ENCODE data around the gene NETO2. TPM values are rescaled to one million over a fixed set of nuclear protein-coding genes. Genes with fewer than 3 reads are reported as not detected.

The NETO2 gene
- total RNA-seq, 1 experiment from 2014 or later: 28.6 TPM

- H4K8ac ChIP-seq (replicated peaks; ENCODE audit: insufficient read length, low read depth, low read length): no peak overlapping the region
- H3T11ph ChIP-seq (ENCODE audit: low read length): no peak overlapping the region
- H3K4me3 Mint-ChIP-seq: no peak overlapping the region
- no peak overlapping the region for H2BK20ac ChIP-seq (ENCODE audit: low read depth, low read length, poor library complexity, severe bottlenecking)
- H4K20me1 ChIP-seq (ENCODE audit: control insufficient read depth, insufficient read depth, insufficient read length): no peaks in the 10 kb centered on the region
- no peaks in the 10 kb centered on the region for H3K79me2 ChIP-seq (ENCODE audit: insufficient read depth, low read length)
- no peaks in the 10 kb centered on the region for H3K23me2 ChIP-seq (ENCODE audit: insufficient read length, low read depth, low read length, poor library complexity, severe bottlenecking)
- H3K4me1 Mint-ChIP-seq: peaks cover 15% of the 10 kb centered on the region in 2 experiments
- no peaks in the 10 kb centered on the region for H3K4me1 ChIP-seq (ENCODE audit: insufficient read depth, low read length)
- no CpG with 5 or more reads among the region's 6 CpGs for WGBS (ENCODE audit: extremely low coverage, insufficient read length, low lambda C conversion rate)
- H3K4me2 ChIP-seq (ENCODE audit: insufficient read depth, insufficient read length, low read length): no peak overlapping the region
- no peaks in the 10 kb centered on the region; the same call in 1 of the 2 replicates for H3K27me3 Mint-ChIP-seq (ENCODE audit: low read depth)
- no peak overlapping the region for H3K9ac ChIP-seq (ENCODE audit: extremely low read depth, insufficient read length, low read length)
- no peak overlapping the region for H3K14ac ChIP-seq (ENCODE audit: insufficient read depth, low read length)
- no peak overlapping the region for H3K4ac ChIP-seq (ENCODE audit: low read depth, low read length)
- no peak overlapping the region for H4K91ac ChIP-seq (ENCODE audit: insufficient read length, low read depth, low read length)
- no peak overlapping the region for H2BK120ac ChIP-seq (ENCODE audit: low read depth, low read length, poor library complexity, severe bottlenecking)
- H3K9me3 Mint-ChIP-seq: no peaks in the 10 kb centered on the region
- H3K9me3 ChIP-seq (ENCODE audit: control insufficient read depth, low read depth, low read length): no peaks in the 10 kb centered on the region
- DNase-seq: no peak
- H2BK12ac ChIP-seq (ENCODE audit: insufficient read length, low read depth, low read length): no peak overlapping the region
- no peak overlapping the region for H3K27ac ChIP-seq (ENCODE audit: insufficient read length, low read depth, low read length)
- H3K56ac ChIP-seq (ENCODE audit: insufficient read length, low read depth, low read length): no peak overlapping the region
- H2AK5ac ChIP-seq (ENCODE audit: insufficient read length, low read length): no peak overlapping the region
- H3K27me3 ChIP-seq (ENCODE audit: insufficient read depth, low read length): no peaks in the 10 kb centered on the region
- H2BK15ac ChIP-seq (ENCODE audit: low read depth, low read length): no peak overlapping the region
- H4K5ac ChIP-seq (ENCODE audit: insufficient read length, low read depth, low read length): no peak overlapping the region
- no peak overlapping the region for H3K23ac ChIP-seq (ENCODE audit: insufficient read length, low read depth, low read length)
- no peaks in the 10 kb centered on the region for H3K79me1 ChIP-seq (ENCODE audit: insufficient read depth, low read depth, low read length, poor library complexity, severe bottlenecking)
- H3K36me3 Mint-ChIP-seq (ENCODE audit: insufficient read depth in 1 of 3, low read depth in 3 of 3): no peaks in the 10 kb centered on the region
- no peak overlapping the region for H3K27ac Mint-ChIP-seq
- no peak overlapping the region for H2BK5ac ChIP-seq (ENCODE audit: insufficient read length, low read length)
- H3K18ac ChIP-seq (ENCODE audit: insufficient read length, low read depth, low read length): no peak overlapping the region
- TF ChIP-seq CTCF (conservative IDR thresholded peaks at IDR 0.05): no peak
- H2AFZ ChIP-seq (ENCODE audit: low read length): no peak overlapping the region
Observed at GRCh38 chr16:47073223-47074155, 70.3 kb downstream of the NETO2 start.

Measured in H9 (cell line).